ENCODE measurements around the gene EGFR. TPM values are rescaled to one million over a fixed set of nuclear protein-coding genes. Genes with fewer than 3 reads are reported as not detected.
A peak's percentile ranks its signal among the peaks of the same experiment; 100 is the strongest.

Gene EGFR
- total RNA-seq, 1 donor from 2014 or later, result 19.4 TPM

DNA sequence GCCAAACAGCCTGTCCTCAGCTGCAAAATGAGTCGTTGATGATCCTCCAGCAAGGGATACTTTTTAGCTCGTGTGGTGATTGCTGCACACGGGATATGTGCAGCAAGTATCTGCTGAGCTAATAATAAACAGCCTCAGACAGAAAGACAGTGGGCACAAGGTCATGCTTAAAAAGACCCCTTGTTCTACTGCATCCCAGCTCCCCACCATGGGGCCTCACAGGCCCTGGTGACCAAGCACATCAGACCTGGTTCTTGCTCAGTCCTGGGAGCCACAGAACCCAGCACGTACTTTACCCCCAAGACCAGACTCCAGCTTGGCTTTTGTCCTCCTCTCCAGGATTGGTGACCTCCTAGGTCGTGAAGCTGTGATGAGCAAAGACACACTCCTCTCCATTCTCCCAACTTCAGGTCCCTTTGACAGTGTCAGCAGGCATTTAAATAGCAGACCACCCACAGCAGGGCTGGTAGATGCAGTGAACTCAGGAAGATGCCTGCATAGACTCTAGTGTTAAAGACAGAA is 50.5 kb downstream of the EGFR start:
- TF ChIP-seq, protein P1, sequence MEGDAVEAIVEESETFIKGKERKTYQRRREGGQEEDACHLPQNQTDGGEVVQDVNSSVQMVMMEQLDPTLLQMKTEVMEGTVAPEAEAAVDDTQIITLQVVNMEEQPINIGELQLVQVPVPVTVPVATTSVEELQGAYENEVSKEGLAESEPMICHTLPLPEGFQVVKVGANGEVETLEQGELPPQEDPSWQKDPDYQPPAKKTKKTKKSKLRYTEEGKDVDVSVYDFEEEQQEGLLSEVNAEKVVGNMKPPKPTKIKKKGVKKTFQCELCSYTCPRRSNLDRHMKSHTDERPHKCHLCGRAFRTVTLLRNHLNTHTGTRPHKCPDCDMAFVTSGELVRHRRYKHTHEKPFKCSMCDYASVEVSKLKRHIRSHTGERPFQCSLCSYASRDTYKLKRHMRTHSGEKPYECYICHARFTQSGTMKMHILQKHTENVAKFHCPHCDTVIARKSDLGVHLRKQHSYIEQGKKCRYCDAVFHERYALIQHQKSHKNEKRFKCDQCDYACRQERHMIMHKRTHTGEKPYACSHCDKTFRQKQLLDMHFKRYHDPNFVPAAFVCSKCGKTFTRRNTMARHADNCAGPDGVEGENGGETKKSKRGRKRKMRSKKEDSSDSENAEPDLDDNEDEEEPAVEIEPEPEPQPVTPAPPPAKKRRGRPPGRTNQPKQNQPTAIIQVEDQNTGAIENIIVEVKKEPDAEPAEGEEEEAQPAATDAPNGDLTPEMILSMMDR (IDR thresholded peaks at IDR 0.05; ENCODE audit: unreplicated experiment), result no peak
- Mint-ChIP-seq H3K27me3 (ENCODE audit: low read depth) (no peaks in the 10 kb centered on the region), H3K9me3 (no peaks in the 10 kb centered on the region), H3K4me3 (no peak overlapping the region), H3K4me1 (peaks cover 38% of the 10 kb centered on the region), H3K36me3 (no peaks in the 10 kb centered on the region), H3K27ac (no peak overlapping the region)
- no peak for DNase-seq (ENCODE audit: low spot score in 2 of 2, unreplicated experiment in 2 of 2)

DNA sequence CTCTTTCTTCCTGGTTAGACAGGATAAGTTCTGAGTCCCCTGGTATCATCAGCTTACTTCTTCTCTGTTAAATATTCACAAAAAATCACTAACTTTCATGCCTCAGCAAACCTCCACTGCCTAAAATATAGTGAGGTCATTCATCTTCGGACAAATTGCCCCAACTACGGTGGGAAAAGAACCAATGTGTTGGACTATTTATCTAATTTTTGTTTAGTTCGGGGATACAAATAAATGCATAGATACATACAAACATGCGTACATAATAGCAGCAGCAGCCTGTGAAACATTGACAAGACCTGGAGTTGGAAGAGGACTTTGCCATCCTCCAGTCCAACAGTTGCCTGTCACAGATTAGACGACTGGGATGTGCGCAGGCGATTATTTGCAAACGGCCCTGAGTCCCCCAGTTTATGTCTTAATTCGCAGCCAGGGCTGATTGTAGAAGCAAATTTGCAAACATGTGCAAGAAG is 51.5 kb downstream of the EGFR start:
- Mint-ChIP-seq H3K4me1 (peaks cover 29% of the 10 kb centered on the region), H3K36me3 (no peaks in the 10 kb centered on the region), H3K27ac (no peak overlapping the region), H3K9me3 (no peaks in the 10 kb centered on the region), H3K27me3 (ENCODE audit: low read depth) (no peaks in the 10 kb centered on the region), H3K4me3 (no peak overlapping the region)
- TF ChIP-seq, protein P1 (IDR thresholded peaks at IDR 0.05; ENCODE audit: unreplicated experiment), result no peak
- DNase-seq (ENCODE audit: low spot score in 2 of 2, unreplicated experiment in 2 of 2), result no peak

DNA sequence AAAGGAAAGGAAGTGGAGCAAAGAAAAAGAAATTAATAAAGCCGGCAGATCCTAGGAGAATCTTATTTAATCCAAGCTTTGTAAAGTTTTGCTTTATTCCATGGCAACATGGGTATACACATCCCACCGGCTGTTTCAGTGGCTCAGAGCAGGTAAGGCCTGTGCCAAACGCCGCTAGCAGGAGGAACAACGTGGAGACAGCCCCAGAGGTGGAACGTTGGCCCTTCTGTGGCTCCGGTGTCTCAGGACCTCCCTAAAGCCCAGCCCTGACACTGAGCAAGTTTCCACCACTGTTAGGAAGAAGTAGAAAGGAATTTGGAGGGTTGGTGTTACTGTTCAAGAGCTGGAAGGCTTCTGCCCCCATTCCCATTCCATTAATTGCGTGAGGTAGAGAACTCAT is 52.0 kb downstream of the EGFR start:
- TF ChIP-seq, protein P1 (IDR thresholded peaks at IDR 0.05; ENCODE audit: unreplicated experiment), result no peak
- no peaks in the 10 kb centered on the region for H3K36me3 Mint-ChIP-seq
- no peak for DNase-seq (ENCODE audit: low spot score in 2 of 2, unreplicated experiment in 2 of 2)
- no peak overlapping the region for H3K4me3 Mint-ChIP-seq
- peaks cover 23% of the 10 kb centered on the region for H3K4me1 Mint-ChIP-seq
- H3K9me3 Mint-ChIP-seq, result no peaks in the 10 kb centered on the region
- no peaks in the 10 kb centered on the region for H3K27me3 Mint-ChIP-seq (ENCODE audit: low read depth)
- no peak overlapping the region for H3K27ac Mint-ChIP-seq

DNA sequence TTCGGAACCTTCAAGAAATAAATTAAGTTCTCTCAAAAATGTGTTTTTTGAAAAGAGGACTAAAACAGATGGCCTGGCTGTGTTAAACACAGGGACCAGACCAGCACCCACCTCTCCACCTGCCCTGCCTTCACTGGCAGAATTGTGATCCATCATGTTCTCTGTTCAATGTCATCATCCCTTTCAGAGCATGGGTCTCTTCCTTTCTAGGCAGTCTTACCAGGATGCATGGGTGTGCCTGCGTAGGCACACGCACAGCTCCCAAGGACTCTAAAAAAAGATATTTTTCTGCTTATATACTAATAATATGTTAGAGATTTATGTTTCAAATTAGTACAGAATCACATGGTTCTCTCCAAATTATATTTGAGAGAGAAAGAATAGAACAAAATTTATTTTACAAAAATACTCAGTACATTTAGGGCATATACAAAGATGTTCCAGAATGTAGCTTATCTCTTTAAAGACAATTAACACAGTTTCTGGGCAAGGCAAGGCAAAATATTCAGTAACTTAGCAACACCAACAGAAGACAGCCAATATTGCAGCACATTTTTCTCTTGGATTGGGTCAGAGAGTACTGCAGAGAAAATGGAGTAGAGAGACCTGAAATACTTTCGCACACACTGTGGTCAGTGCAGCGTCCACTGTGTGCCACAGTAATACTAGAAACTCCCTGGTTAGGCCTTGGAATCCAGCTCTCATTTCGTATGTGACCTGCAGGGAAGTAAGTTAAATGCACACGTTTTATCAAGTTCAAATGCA is 52.8 kb downstream of the EGFR start:
- DNase-seq (ENCODE audit: low spot score in 2 of 2, unreplicated experiment in 2 of 2), result no peak
- no peak overlapping the region for H3K4me3 Mint-ChIP-seq
- no peaks in the 10 kb centered on the region for H3K27me3 Mint-ChIP-seq (ENCODE audit: low read depth)
- no peaks in the 10 kb centered on the region for H3K36me3 Mint-ChIP-seq
- no peaks in the 10 kb centered on the region for H3K9me3 Mint-ChIP-seq
- TF ChIP-seq, protein P1 (IDR thresholded peaks at IDR 0.05; ENCODE audit: unreplicated experiment), result no peak
- H3K4me1 Mint-ChIP-seq, result peaks cover 16% of the 10 kb centered on the region
- H3K27ac Mint-ChIP-seq, result peak overlapping the region; percentile 44

DNA sequence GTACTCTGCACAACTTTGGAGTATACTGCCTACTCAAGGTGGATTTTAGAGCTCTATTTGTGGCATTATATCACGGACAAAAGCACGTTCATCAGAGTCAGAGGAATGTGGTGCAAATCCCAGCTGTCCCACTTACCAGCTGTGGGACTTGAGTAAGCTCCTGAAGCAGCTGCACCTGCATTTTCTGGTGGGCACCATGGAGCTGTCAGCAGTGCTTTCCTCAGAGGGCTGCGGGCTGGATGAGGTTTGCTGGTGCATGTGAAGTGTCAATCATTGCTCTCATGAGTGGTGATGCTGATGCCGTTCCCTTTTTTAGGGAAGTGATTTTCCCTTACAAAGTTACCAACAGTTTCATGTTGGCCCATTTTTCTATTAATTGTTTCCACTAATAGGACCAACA is 53.4 kb downstream of the EGFR start:
- H3K4me3 Mint-ChIP-seq, result no peak overlapping the region
- TF ChIP-seq, protein P1 (IDR thresholded peaks at IDR 0.05; ENCODE audit: unreplicated experiment), result no peak
- no peak overlapping the region for H3K27ac Mint-ChIP-seq
- H3K36me3 Mint-ChIP-seq, result no peaks in the 10 kb centered on the region
- no peaks in the 10 kb centered on the region for H3K27me3 Mint-ChIP-seq (ENCODE audit: low read depth)
- no peaks in the 10 kb centered on the region for H3K9me3 Mint-ChIP-seq
- H3K4me1 Mint-ChIP-seq, result peaks cover 12% of the 10 kb centered on the region
- DNase-seq (ENCODE audit: low spot score in 2 of 2, unreplicated experiment in 2 of 2), result no peak

Measured in mesothelial cell of epicardium (in vitro differentiated cells).